ENCODE measurements around the gene PDE11A.

PDE11A gene

DNA sequence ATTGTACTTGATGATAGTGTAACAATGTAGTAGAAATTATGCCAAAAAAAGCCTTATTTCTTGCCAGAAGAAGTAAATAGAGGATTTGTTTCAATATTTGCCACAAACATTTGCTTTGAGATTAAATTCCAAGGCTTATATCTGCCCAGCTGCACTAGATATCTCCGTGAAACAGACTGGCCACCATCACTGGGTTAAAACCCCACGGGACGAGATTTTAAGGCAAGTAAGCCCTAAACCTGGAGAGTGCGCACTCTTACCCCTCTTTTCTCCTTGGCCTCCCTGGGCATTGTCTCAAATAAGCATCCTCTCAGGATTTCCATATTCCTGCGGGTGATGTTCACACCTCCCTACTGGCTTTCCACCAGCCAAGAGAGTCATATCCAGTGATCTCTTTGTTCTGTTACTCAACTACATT, 345.6 kb downstream of the PDE11A start:
- no peak for DNase-seq (ENCODE audit: low spot score)

DNA sequence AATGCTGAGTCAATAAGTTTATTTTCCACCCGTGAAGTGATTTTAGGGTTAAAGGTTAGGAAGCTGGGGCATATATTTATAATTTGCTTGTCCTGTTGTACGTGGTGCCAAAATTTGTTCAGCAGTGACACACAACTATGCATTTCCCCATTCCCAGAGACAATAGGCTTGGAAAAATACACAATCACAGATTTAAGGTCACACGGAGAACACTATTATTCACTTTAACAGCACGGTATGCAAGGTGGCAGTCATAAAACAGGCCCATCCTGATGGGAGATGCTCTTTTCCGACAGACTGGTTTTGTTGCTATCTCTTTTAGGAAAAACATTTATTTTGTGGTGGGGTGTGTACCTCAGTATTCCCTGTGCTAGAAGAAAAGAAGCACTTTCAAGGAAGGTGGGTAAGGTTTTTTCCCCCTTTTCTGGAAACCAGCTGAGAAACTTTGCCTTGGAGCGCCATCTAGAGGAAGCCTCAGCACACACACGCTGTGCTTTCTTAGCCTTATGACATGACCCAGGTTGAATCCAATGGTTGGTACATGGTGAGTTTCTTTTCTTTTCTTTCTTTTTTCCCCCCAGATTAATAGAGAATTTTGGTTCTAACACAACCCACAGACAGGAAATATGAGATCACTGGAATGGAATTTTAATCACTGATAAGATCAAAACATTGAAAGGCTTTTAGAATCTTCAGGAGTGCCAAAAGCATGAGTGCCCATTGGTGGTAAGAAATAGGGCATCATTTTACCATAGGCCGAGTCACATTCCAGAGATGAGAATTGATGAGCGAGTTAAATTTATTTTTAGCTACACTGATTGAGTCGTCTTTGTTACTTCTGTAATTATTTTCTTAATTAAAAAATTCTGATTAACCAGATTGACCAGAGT, 347.9 kb downstream of the PDE11A start:
- DNase-seq (ENCODE audit: low spot score): peak; percentile 13

DNA sequence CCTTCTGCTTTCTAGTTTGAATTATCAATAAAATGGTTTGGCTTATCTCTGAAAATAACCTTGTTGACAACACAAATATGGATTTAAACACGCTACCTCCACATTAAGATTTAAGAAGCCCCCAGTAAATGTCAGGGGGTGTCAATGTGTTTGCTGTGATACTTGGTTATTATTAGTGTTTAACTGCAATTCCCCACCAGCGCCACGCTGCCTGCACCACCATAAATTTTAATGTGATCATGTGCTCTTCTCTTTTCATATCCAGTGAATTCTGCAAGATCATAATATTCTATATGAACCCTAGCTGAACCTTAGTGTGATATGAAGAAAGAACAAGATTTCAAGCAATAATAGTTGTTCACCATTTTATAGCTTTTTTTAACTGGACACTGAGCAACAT, 349.3 kb downstream of the PDE11A start:
- DNase-seq (ENCODE audit: low spot score): no peak

DNA sequence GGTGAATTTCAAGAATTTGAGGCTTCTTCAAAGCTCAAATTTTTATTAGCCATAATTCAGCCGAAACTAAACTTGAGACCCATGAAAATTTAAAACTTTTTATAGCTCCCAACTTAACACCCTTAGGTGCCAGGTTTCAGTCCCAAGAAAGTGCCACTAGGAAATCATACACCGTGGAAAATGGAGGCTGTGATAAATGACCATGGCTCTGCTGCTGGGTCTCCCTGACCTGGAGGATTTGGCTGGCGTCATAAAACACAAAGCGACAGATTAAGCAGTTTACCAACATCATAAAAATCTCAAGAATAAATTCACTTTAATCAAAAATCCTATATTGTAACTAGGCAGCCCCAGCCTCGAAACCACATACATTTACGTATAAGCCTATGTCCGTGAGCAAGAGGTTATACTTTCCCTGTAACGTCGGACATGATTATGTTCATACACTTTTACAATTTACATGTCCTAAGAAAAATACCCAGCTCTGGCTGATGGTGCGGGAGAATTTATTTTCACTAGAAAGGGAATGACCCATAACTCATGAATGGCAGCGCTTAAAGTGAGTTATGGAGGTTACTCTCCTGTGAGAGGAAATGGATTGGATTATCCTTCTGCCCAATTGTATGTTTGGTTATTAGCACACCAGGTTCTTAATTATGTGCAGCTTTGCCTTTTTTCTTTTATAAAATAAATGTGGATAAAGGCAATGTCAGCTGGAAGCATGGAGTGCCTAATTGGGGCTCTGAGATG, 350.6 kb downstream of the PDE11A start:
- no peak for DNase-seq (ENCODE audit: low spot score)

DNA sequence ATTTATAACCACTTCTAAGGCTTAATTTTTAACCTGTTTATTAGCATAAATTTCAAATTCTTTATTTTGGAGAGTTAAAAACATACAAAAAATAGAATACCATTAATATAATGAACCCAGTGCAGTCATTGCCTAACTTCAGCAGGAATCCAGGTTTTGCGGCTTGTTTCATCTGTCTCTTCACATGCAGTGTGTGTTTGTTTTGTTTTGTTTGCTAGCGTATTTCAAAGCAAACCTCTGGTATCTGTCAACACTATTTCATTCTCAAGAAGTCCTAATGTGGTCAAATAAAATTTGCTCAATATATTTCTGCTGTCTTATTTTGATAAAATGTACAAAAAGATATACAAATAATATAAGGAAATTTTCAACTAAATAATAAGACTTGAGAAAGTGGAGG, 351.5 kb downstream of the PDE11A start:
- no peak for DNase-seq (ENCODE audit: low spot score)

DNA sequence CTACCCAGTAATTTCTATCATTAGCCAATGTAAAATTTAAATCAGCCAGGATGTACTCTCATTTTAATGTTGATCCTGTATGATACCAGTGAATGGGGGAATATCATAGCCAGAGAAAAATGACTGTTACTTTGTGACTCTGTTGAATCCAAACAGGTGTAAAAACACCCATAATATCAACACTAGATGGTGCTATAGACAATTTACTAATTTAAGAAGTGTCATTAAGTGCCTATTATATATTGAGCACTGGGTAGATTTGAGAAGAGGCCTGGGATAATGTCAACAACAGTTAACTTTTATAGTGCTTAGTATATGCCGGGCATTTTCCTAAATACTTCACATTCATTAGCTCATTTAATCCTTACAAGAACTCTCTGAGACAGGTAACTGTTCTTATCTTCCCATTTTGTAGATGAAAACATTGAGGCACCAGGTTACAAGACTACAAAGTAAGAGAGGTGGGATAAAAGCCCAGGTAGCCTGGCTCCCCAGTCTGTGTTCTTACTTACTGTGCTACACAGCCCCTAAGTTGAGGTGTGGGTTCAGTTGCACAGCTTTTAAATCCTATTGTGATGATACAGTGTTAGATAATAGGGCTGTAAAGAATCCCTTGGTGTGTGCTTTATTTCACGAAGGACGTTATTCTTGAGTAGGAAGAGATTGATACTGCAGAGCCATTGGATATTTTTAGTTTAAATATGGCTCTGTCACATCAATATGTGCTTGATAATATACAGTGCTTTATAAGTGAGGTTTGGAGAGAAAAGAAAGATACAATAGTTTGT, 354.6 kb downstream of the PDE11A start:
- no peak for DNase-seq (ENCODE audit: low spot score)

DNA sequence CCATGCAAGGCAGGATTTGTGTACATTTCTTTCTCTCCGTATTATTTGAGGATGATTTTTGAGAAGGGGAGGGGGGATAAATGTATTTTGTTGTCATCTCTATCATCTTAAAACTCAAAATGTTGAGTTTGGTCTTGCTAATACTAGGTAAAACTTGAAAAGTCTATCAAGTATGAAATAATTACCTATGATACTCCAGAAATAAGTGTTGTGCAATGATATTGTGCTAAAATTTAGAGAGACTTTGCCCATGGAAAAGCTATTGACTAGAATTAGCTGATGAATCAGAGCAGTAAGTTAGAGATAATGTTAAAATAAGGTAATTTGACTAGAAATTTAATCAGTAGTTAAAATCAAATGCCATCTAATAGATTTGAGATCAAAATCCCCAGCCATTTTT, 356.1 kb downstream of the PDE11A start:
- no peak for DNase-seq (ENCODE audit: low spot score)

DNA sequence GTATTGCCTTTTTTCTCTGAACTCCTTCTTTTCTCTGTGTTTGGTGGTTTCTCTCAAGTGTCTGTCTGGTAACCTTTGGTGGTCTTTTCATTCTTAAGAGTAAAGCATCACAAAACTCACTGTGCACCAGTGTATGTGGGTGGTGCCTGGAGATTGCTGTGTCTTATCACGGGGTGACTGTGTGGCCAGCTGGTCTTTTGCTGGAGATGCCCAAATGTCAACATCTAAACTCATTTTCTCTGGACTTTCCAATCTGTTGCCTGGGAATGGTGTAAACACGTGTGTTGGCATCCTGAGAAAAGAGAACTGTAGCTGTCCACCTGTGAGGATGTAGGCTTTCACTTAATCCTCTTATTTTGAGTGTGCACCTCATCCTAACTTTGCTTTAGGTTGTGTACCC, 356.8 kb downstream of the PDE11A start:
- no peak for DNase-seq (ENCODE audit: low spot score)

DNA sequence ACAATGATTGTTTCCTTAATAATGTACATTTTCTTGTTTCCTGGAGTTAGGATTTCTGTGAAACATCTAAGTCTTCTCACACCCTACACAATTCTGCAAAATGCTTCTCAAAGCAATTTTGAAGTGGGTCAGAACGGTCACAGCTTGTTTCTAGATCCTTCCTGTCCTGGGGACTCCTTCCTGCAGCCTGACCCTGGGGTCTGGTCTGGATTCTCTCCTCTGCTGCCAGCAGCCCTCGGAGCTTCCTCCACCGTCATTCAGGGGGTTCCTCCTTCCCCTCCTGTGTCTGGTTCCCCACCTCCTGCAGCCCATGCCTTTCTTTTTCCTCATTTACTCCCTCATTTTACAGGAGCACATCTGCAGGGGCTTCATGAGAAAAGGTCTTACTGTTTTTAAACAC, 357.9 kb downstream of the PDE11A start:
- DNase-seq (ENCODE audit: low spot score): no peak

DNA sequence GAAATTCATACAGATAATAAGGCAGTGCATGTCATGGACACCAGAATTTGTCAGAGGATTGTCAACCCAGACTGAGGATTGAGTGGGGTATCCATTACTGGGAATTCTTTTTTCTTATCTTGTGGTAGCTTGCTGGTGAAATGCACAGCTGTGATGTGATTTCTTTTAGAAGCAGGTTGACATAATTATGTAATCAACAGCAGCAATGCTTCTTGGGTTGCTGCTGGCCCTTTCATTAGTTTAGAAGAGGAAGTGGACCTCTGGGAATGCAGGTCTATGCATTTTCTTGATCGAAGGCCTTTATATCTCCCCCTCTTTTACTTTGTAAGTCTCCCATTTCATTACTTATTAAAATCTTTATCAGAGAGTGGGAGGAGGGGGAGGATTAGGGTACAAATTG, 360.1 kb downstream of the PDE11A start:
- no peak for DNase-seq (ENCODE audit: low spot score)

DNA sequence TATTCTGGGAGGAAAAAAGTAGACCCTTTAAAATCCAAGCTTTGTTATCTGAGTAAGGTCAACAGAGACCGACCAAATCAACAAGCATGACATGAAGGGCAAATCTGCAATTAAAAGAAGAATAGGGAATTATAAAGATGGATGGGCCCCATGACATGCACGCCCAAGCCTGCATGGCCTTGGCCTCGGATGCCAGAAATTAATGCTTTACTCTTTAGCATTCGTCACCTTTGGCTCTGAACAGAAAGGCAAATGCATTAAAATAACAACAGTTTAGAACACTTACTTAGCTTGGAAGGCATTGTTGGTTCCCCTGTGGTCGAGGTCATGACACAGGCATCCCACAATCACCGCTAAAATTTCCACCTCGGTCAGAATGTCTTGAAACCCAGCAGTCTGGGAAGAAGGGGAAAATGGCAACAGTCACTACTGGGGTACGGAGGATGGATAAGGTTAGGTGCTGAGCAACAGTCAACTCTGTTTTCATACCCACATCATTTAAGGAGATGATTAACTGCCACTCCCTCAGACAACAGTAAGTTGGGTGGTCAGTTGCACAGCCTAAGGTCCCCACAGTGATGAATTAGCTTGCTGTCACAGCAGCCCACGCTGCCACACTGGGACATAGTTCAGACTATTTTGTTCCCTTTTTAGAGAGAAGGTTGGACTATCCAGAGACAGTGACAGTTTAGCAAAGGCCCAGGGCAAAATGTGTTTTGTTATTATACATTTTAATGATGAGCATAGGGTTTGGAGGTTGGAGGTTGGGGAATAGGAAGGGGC, 360.9 kb downstream of the PDE11A start:
- DNase-seq (ENCODE audit: low spot score): no peak

DNA sequence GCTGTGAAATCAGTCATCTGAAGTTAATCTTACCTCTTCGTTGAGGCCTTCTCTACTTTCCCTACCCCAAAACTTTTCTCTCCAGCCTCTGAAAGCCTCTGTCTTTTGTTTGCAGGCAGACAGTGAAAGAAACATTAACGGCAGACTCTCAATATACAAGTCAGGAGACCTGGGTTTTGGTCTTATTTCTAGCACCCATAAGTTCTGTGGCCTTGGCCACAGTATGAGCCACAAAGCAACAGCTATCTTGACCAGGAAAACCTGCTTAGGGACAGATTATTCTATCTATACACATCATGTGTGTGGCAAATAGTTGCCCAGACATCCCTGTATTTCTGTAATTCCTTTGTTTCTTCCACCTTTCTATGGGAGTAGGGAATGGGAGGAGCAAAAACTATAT, 361.7 kb downstream of the PDE11A start:
- DNase-seq (ENCODE audit: low spot score): no peak

DNA sequence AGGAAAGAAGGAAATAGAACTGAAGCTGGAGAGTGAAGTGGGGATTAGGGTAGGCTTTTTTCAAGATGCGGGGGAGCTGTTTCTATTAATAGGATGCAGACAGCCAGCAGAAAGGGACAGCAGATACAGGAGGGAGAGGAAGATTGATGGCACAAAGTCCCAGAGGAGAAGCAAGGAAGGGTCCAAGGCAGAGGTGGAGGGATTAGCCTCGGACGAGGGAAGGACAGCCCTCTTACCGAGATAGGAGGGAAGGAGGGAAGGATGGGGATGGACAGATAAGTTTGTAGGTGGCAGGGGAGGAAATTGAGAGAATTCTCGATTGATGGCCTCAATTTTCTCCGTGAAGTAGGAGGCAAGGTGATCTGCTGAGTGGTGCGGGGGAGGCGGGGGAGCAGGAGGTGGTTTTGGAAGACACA, 362.6 kb downstream of the PDE11A start:
- DNase-seq (ENCODE audit: low spot score): no peak

DNA sequence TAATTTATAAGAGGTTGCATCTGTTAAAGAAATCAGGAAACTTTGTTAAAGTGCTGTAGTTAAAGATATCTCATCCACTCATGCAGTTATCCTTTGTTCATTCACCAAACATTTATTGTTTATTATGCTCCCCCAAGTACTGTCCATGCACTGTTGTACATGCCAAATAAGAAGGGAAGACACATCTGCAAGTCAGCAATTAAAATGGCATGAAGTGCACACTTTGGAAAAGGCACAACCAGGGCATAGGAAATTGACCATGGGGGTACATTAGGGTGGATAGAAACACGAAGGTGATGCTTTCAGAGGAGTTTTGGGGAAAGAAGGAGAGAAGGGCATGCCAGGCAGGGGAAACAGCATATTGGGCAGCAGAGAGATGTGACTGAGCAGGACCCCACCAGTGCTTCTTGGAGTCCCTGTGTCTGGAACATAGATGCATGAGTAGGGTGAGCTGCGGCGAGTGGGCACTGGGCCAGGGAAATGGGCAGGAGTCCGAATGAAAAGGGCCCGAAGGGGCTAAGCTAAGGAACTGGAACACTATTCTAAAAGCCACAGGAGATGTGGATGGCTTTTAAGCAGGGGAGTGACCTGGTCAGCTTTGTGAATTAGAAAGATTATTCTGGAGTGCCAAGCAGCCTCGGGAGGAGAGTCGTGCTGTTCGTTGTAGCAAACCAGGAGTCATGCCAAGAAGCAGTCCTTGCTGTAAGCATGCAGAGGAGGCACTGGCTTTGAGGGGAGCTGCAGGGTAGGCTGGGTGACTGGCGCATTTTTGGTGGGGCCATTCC, 363.7 kb downstream of the PDE11A start:
- DNase-seq (ENCODE audit: low spot score): no peak

DNA sequence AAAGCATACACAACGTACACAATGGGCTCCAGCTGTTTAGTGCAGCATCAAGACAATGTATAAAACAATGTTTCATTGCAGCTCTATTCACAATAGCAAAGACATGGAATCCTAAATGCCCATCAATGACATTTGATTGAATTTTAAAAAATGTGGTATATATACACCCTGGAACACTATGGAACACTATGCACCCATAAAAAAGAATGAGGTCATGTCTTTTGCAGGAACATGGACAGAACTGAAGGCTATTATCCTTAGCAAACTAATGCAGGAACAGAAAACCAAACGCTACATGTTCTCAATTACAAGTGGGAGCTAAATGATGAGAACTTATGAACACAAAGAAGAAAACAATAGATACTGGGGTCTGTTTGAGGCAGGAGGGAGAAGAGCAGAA, 364.5 kb downstream of the PDE11A start:
- no peak for DNase-seq (ENCODE audit: low spot score)

DNA sequence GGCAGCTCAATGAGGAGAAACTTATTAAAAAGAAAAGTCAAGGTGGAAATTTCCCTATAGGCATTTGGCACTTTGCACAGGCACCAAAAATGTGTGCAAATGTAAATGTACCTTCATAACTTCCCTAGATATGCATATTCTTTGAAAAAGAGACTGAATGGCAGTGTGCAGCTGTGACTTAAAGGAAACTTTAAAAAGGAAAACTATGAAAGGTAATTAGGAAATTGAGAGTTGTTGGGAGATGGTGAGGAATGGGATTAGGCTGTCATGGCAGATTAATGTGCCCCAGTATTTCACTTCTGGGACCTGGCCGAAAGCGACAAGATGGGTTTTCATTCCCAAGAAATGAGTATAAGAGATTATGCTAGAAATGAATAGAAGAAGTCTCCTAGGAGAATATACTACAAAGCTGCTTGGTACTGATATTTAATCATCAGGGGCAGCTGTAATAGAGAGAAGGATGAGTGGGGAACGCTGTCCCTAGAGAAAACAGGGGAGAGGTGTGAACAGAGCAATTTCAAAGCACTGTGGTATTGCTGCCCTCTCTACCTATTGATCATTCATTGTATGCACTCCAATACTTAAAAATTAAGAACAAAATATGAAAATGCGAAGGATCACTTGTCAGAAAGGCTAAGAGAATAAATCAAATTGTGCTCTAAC, 366.9 kb downstream of the PDE11A start:
- no peak for DNase-seq (ENCODE audit: low spot score)

DNA sequence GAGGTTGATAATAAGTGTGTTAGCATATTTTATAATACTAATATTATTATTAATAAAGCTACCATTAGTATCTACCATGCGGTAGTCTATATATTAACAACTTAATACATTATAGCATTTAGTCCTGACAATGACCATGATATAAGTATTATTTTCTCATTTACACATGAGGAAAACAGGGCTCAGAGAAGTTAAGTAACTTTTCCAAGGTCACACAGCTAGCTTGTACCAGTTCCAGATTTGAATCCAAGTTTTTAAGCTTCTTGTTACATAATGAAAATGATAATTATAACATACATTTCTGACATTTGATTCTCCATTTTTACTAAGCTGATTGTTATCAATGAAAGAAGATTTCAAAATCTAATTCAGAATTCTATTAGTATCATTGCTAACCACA, 369.4 kb downstream of the PDE11A start:
- DNase-seq (ENCODE audit: low spot score): no peak

DNA sequence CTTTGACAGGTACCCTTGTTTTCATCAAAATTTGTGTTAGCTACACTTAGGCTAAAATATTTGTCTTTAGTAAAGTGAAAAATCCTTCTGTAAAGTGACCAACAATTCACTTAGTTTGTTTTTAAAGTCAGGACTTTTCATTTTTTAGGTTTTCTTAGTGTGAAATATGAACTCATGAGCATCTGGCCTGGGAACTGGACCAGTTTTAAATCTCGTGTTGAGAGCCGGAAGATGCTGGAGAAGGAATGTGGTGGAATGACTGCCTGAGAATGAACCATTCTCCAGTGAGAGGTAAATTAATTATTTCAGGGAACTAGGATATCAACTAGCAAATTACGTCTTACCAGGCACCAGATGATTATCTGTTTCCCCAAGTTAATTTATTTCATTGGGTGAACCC, 374.3 kb downstream of the PDE11A start:
- DNase-seq (ENCODE audit: low spot score): no peak

DNA sequence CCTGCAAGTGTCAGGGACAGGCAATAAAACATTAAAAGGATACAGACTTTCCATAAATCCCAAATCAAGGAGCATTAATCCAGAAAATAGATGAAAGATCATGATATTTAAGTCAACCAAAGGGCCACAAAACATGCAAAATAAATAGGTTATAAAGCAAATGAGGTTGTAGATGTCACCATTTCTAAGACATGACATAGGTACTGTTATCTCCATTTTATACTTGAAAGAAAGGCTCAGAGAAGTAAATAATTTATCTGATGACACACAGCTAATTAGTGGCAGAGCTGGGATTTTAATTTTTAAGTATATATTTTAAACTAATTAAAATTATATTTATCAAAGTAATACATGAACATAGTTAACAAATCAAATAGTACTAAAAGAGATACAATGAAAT, 378.2 kb downstream of the PDE11A start:
- no peak for DNase-seq (ENCODE audit: low spot score)

DNA sequence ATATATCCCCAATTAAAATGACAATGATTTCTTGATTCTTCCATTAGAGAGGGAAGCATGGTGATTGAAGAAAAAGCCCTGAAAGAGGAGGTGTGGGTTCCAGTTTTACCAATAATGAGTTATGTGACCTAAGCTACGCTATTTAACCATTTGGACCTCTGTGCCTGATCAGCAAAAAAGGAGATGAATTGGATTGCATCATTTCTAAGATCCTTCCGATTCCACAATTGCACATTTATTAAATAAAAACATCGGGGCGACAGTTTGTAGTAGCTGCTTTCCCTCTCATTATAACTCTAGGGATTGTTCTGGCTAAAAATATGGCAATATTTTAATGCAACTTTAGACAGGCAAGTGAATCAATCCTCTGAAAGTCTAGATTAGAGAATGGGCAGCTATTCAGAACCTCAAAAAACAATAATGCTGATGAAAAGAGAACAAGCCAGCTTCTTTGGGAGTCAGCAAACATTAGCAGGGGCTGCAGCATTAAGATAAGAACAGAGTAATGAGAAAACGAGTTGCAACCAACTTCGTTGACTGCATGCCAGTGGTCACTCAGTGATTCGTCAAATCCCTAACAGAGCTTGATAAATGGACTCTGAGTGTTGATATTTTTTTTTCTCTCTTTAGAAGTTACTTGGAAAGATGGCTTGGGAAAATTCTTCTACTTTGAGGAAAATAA, 378.8 kb downstream of the PDE11A start:
- DNase-seq (ENCODE audit: low spot score): no peak
